ENCODE data around the gene PCSK5. TPM values are rescaled to one million over a fixed set of nuclear protein-coding genes. Genes with fewer than 3 reads are reported as not detected.

Gene PCSK5
- total RNA-seq, 1 experiment from 2014 or later, result 6.9 TPM

- H2AFZ ChIP-seq (ENCODE audit: low read depth, low read length, poor library complexity, severe bottlenecking), result no peak overlapping the region
- no peak for TF ChIP-seq EZH2phosphoT487 (IDR thresholded peaks at IDR 0.05; ENCODE audit: borderline replicate concordance)
- TF ChIP-seq SIN3A (IDR thresholded peaks at IDR 0.05; ENCODE audit: low read depth), result no peak
- intact Hi-C loops (cut with micrococcal nuclease), result no loop called here
- H3K4me2 ChIP-seq (ENCODE audit: low read length), result no peak overlapping the region
- RAD21 ChIA-PET (ENCODE audit: low non-redundant PET in 1 of 2, low total read pairs in 2 of 2, uncharacterized antibody in 2 of 2, unreplicated experiment in 2 of 2), result no interaction called here
- H3K27me3 ChIP-seq (ENCODE audit: insufficient read depth, low read length), result no peaks in the 10 kb centered on the region
- no TSS peak for BruUV-seq (replicated peaks)
- no peak overlapping the region for H3K27ac ChIP-seq (ENCODE audit: low read depth, low read length)
- POLR2A ChIA-PET, result interaction anchor here (0.7 kb wide), 1 partner anchor 9 kb away, joined by 3 read pairs; no protein-coding TSS in a partner anchor
- DNase-seq (ENCODE audit: low read depth, low spot score) (no peak), ATAC-seq (no peak)
- CTCF ChIA-PET, result no interaction called here
- H3K4me3 ChIP-seq (replicated peaks in 1 of 2; ENCODE audit: low read depth in 1 of 2, low read length in 2 of 2), result no peak overlapping the region
- H3K4me1 ChIP-seq (ENCODE audit: control insufficient read depth in 1 of 2, insufficient read depth in 2 of 2, low read length in 2 of 2), result peaks cover 0 to 10% of the 10 kb centered on the region in 2 experiments; a peak in 2 of 4 replicates
- H3K9ac ChIP-seq (ENCODE audit: low read length), result no peak overlapping the region
- no peaks in the 10 kb centered on the region for H3K79me2 ChIP-seq (ENCODE audit: insufficient read depth, low read length)
- H3K9me2 ChIP-seq (ENCODE audit: insufficient read depth), result no peaks in the 10 kb centered on the region
- H3K9me3 ChIP-seq (ENCODE audit: control insufficient read depth in 1 of 2, insufficient read depth in 1 of 2, low read depth in 1 of 2, low read length in 2 of 2), result no peaks in the 10 kb centered on the region
- H3K36me3 ChIP-seq (ENCODE audit: control insufficient read depth in 1 of 2, insufficient read depth in 2 of 2, low read length in 2 of 2), result no peaks in the 10 kb centered on the region
- no peaks in the 10 kb centered on the region for H4K20me1 ChIP-seq (ENCODE audit: insufficient read depth)
These were observed 20.3 kb downstream of the PCSK5 start for GRCh38 chr9:75910731-75911130.

GRCh38 chr9:75911390-75911789 is 20.9 kb downstream of the PCSK5 start:
- no peak overlapping the region for H2AFZ ChIP-seq (ENCODE audit: low read depth, low read length, poor library complexity, severe bottlenecking)
- no peak overlapping the region for H3K4me3 ChIP-seq (replicated peaks in 1 of 2; ENCODE audit: low read depth in 1 of 2, low read length in 2 of 2)
- no peak overlapping the region for H3K4me2 ChIP-seq (ENCODE audit: low read length)
- ATAC-seq, result no peak
- no peak overlapping the region for H3K9ac ChIP-seq (ENCODE audit: low read length)
- intact Hi-C loops (cut with micrococcal nuclease), result no loop called here
- CTCF ChIA-PET, result no interaction called here
- RAD21 ChIA-PET (ENCODE audit: low non-redundant PET in 1 of 2, low total read pairs in 2 of 2, uncharacterized antibody in 2 of 2, unreplicated experiment in 2 of 2), result no interaction called here
- no peaks in the 10 kb centered on the region for H3K27me3 ChIP-seq (ENCODE audit: insufficient read depth, low read length)
- no peaks in the 10 kb centered on the region for H3K9me2 ChIP-seq (ENCODE audit: insufficient read depth)
- no peak for DNase-seq (ENCODE audit: low read depth, low spot score)
- H3K27ac ChIP-seq (ENCODE audit: low read depth, low read length), result no peak overlapping the region
- no peaks in the 10 kb centered on the region for H3K79me2 ChIP-seq (ENCODE audit: insufficient read depth, low read length)
- H3K36me3 ChIP-seq (ENCODE audit: control insufficient read depth in 1 of 2, insufficient read depth in 2 of 2, low read length in 2 of 2), result no peaks in the 10 kb centered on the region
- H4K20me1 ChIP-seq (ENCODE audit: insufficient read depth), result no peaks in the 10 kb centered on the region
- no peaks in the 10 kb centered on the region for H3K9me3 ChIP-seq (ENCODE audit: control insufficient read depth in 1 of 2, insufficient read depth in 1 of 2, low read depth in 1 of 2, low read length in 2 of 2)
- no TSS peak for BruUV-seq (replicated peaks)
- POLR2A ChIA-PET, result interaction anchor here (0.7 kb wide), 1 partner anchor 8 kb away, joined by 3 read pairs; no protein-coding TSS in a partner anchor
- H3K4me1 ChIP-seq (ENCODE audit: control insufficient read depth in 1 of 2, insufficient read depth in 2 of 2, low read length in 2 of 2), result peaks cover 0 to 10% of the 10 kb centered on the region in 2 experiments; a peak in 2 of 4 replicates
- no peak for TF ChIP-seq SRF (IDR thresholded peaks at IDR 0.05; ENCODE audit: low read depth)
- no peak for TF ChIP-seq ZNF274 (IDR thresholded peaks at IDR 0.05; ENCODE audit: low read depth, low read length)
- no peak for TF ChIP-seq EGR1 (IDR thresholded peaks at IDR 0.05; ENCODE audit: low read depth)
- TF ChIP-seq, protein P1, sequence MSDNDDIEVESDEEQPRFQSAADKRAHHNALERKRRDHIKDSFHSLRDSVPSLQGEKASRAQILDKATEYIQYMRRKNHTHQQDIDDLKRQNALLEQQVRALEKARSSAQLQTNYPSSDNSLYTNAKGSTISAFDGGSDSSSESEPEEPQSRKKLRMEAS (IDR thresholded peaks at IDR 0.05), result no peak
- no peak for TF ChIP-seq CTCF (IDR thresholded peaks at IDR 0.05 in 2 of 3, conservative IDR thresholded peaks at IDR 0.05 in 1 of 3; ENCODE audit: borderline replicate concordance in 1 of 3, insufficient read depth in 1 of 3, low read depth in 2 of 3, low read length in 2 of 3)
- TF ChIP-seq JUND (IDR thresholded peaks at IDR 0.05), result no peak
- TF ChIP-seq POLR2A (IDR thresholded peaks at IDR 0.05; ENCODE audit: borderline replicate concordance, extremely low read depth, insufficient read depth, insufficient read length), result no peak
- no peak for TF ChIP-seq TCF7L2 (IDR thresholded peaks at IDR 0.05; ENCODE audit: borderline replicate concordance, extremely low read depth, insufficient read depth, insufficient read length)
- no peak for TF ChIP-seq YY1 (IDR thresholded peaks at IDR 0.05; ENCODE audit: extremely low read depth, insufficient replicate concordance, low read depth, low read length)
- TF ChIP-seq CEBPB (IDR thresholded peaks at IDR 0.05; ENCODE audit: low read depth), result no peak
- TF ChIP-seq, protein P2, sequence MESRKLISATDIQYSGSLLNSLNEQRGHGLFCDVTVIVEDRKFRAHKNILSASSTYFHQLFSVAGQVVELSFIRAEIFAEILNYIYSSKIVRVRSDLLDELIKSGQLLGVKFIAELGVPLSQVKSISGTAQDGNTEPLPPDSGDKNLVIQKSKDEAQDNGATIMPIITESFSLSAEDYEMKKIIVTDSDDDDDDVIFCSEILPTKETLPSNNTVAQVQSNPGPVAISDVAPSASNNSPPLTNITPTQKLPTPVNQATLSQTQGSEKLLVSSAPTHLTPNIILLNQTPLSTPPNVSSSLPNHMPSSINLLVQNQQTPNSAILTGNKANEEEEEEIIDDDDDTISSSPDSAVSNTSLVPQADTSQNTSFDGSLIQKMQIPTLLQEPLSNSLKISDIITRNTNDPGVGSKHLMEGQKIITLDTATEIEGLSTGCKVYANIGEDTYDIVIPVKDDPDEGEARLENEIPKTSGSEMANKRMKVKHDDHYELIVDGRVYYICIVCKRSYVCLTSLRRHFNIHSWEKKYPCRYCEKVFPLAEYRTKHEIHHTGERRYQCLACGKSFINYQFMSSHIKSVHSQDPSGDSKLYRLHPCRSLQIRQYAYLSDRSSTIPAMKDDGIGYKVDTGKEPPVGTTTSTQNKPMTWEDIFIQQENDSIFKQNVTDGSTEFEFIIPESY (IDR thresholded peaks at IDR 0.05; ENCODE audit: extremely low read depth, insufficient replicate concordance, low read length), result no peak
